GM12878 (cell line): Measurements from ENCODE around the gene ABHD17C. TPM values are rescaled to one million over a fixed set of nuclear protein-coding genes. Genes with fewer than 3 reads are reported as not detected.

ENCODE experiments used
- ATAC-seq: fragments of 200-7000 bp; cut with Tn5 transposase; 3 replicates; pipeline ENCODE4 v1.9.1; 2020; ENCODE audit warnings: mild to moderate bottlenecking, moderate library complexity
- BruUV-seq: library from RNA; stranded (reverse); fragments of 400-500 nt; replicated peaks from 2 replicates; lab custom pipeline; 2021; lab: Mats Ljungman, UMichigan
- CTCF ChIA-PET: fragments of 300-600 bp; sonication (Branson Sonifier 250); formaldehyde crosslinking; extraction: SDS; loops from one replicate; lab custom pipeline; 2021; ENCODE audit warnings: inconsistent platforms; lab: Yijun Ruan, JAX
- POLR2A ChIA-PET: fragments of 350-600 bp; formaldehyde crosslinking; extraction: SDS; loops from one replicate; lab custom pipeline; 2021; ENCODE audit warnings: inconsistent platforms; lab: Charles Lee
- RAD21 ChIA-PET: fragments of 300-600 bp; sonication (Branson Sonifier 250); formaldehyde crosslinking; loops from one replicate; lab custom pipeline; 2023; ENCODE audit warnings: antibody characterized with exemption; ENCODE audit not compliant: unreplicated experiment; lab: Charles Lee
- SMC1A ChIA-PET: fragments of 300-600 bp; sonication (Branson Sonifier 250); formaldehyde crosslinking; loops from one replicate; lab custom pipeline; 2023; ENCODE audit not compliant: unreplicated experiment, uncharacterized antibody; lab: Charles Lee
- DNase-seq: peaks from one replicate; pipeline ENCODE4 v3.0.0-alpha.2; 2011; ENCODE audit warnings: low read depth, low spot score
- FAIRE-seq: peaks from 3 replicates; lab custom pipeline; 2011; peaks lifted over from hg19 to GRCh38; lab: Jason Lieb, UNC
- H2AFZ ChIP-seq: 2 replicates; pipeline ENCODE4 v1.6.0; 2011; ENCODE audit warnings: low read depth, low read length, control low read depth; ENCODE audit not compliant: control insufficient read depth
- H3K27ac ChIP-seq: 2 replicates; pipeline ENCODE4 v1.5.1; 2011; ENCODE audit warnings: control low read depth; ENCODE audit not compliant: control insufficient read depth, insufficient read depth
- H3K27me3 ChIP-seq, 2 experiments: replicated peaks in 1 of 2; 2 replicates each; pipeline versions ENCODE4 v1.6.0 to v1.6.1; 2011; ENCODE audit warnings: low read length in 1 of 2; ENCODE audit not compliant: control insufficient read depth in 2 of 2, insufficient read depth in 2 of 2
- H3K36me3 ChIP-seq, 2 experiments: 2 replicates each; pipeline ENCODE4 v1.5.1; 2011; ENCODE audit warnings: low read length in 1 of 2; ENCODE audit not compliant: control insufficient read depth in 2 of 2, insufficient read depth in 2 of 2
- H3K4me1 ChIP-seq: 2 replicates; pipeline ENCODE4 v1.6.1; 2011; ENCODE audit warnings: mild to moderate bottlenecking, low read length, moderate library complexity, mixed read lengths; ENCODE audit not compliant: control insufficient read depth, insufficient read depth
- H3K4me2 ChIP-seq: 2 replicates; pipeline ENCODE4 v1.6.0; 2011; ENCODE audit warnings: control low read depth; ENCODE audit not compliant: control insufficient read depth, insufficient read depth
- H3K4me3 ChIP-seq: fragments of 200-600 bp; sonication (generic); 2 replicates; pipeline ENCODE4 v1.5.1; 2016
- H3K79me2 ChIP-seq: 2 replicates; pipeline ENCODE4 v1.6.0; 2011; ENCODE audit warnings: low read length; ENCODE audit not compliant: control insufficient read depth, insufficient read depth
- H3K9ac ChIP-seq: 2 replicates; pipeline ENCODE4 v1.8.0; 2011; ENCODE audit warnings: low read length, control low read depth, mixed read lengths; ENCODE audit not compliant: control insufficient read depth, insufficient read depth
- H3K9me3 ChIP-seq: replicated peaks from 3 replicates; pipeline ENCODE4 v1.5.1; 2011; ENCODE audit warnings: mild to moderate bottlenecking, low read length; ENCODE audit not compliant: control insufficient read depth, insufficient read depth
- H4K20me1 ChIP-seq: 2 replicates; pipeline ENCODE4 v1.6.0; 2011; ENCODE audit not compliant: control insufficient read depth, insufficient read depth
- BMI1 ChIP-seq: fragments of 450-650 bp; IDR thresholded peaks from 2 replicates; pipeline ENCODE4 v1.6.1; 2016; ENCODE audit warnings: mild to moderate bottlenecking, moderate library complexity, borderline replicate concordance
- CEBPZ ChIP-seq: fragments of 150-350 bp; IDR thresholded peaks from 2 replicates; pipeline ENCODE4 v1.6.1; 2016; ENCODE audit warnings: low read depth, low read length
- CREM ChIP-seq: IDR thresholded peaks from 2 replicates; pipeline ENCODE4 v1.6.1; 2014; ENCODE audit warnings: antibody characterized with exemption, low read depth
- DPF2 ChIP-seq: fragments of 450-650 bp; IDR thresholded peaks from 2 replicates; pipeline ENCODE4 v1.6.1; 2017; ENCODE audit warnings: mild to moderate bottlenecking
- EP300 ChIP-seq, 2 experiments: fragments of 150-350 bp in 1 of 2; IDR thresholded peaks; 2 replicates each; pipeline ENCODE4 v1.6.1; 2011 to 2012; ENCODE audit warnings: low read depth in 2 of 2, low read length in 2 of 2, borderline replicate concordance in 1 of 2, improper control_type of control experiment in 1 of 2, inconsistent platforms in 1 of 2; ENCODE audit not compliant: control insufficient read depth in 1 of 2
- ESRRA ChIP-seq: IDR thresholded peaks from 2 replicates; pipeline ENCODE4 v1.6.1; 2012; ENCODE audit warnings: mild to moderate bottlenecking, low read length, improper control_type of control experiment
- ETV6 ChIP-seq, 2 experiments: fragments of 450-650 bp in 1 of 2; IDR thresholded peaks in 1 of 2; conservative IDR thresholded peaks in 1 of 2; 2 replicates each; pipeline ENCODE4 v1.6.1; 2014; ENCODE audit warnings: antibody characterized with exemption in 1 of 2, borderline replicate concordance in 1 of 2, low read depth in 1 of 2, mild to moderate bottlenecking in 1 of 2, moderate library complexity in 1 of 2
- FOS ChIP-seq: IDR thresholded peaks from 3 replicates; pipeline ENCODE4 v1.6.1; 2011; ENCODE audit warnings: borderline replicate concordance; ENCODE audit not compliant: insufficient read length; ENCODE audit errors: extremely low read depth
- HDAC2 ChIP-seq: fragments of 200-600 bp; sonication (generic); IDR thresholded peaks from 2 replicates; pipeline ENCODE4 v1.6.1; 2017
- JUND ChIP-seq: IDR thresholded peaks from 2 replicates; pipeline ENCODE4 v1.6.1; 2012; ENCODE audit warnings: low read depth, mild to moderate bottlenecking, low read length, improper control_type of control experiment, moderate library complexity
- MTA3 ChIP-seq: IDR thresholded peaks from 2 replicates; pipeline ENCODE4 v1.6.1; 2012; ENCODE audit warnings: low read length, inconsistent platforms, borderline replicate concordance
- PAX5 ChIP-seq: IDR thresholded peaks from 2 replicates; pipeline ENCODE4 v1.6.1; 2011; ENCODE audit warnings: low read depth, low read length, borderline replicate concordance
- POU2F2 ChIP-seq: IDR thresholded peaks from 3 replicates; pipeline ENCODE4 v1.6.1; 2011; ENCODE audit warnings: low read depth, mild to moderate bottlenecking, low read length, borderline replicate concordance
- RAD51 ChIP-seq: fragments of 450-650 bp; IDR thresholded peaks from 2 replicates; pipeline ENCODE4 v1.6.1; 2016; ENCODE audit warnings: moderate library complexity, mild to moderate bottlenecking, inconsistent platforms
- RBBP5 ChIP-seq: fragments of 200-600 bp; sonication (generic); conservative IDR thresholded peaks from 2 replicates; pipeline ENCODE4 v1.6.1; 2016
- SMAD1 ChIP-seq: fragments of 450-650 bp; IDR thresholded peaks from 2 replicates; pipeline ENCODE4 v1.6.1; 2018; ENCODE audit warnings: mild to moderate bottlenecking, low read depth; ENCODE audit not compliant: partially characterized antibody
- SUPT20H ChIP-seq: IDR thresholded peaks from 2 replicates; pipeline ENCODE4 v1.6.1; 2011; ENCODE audit warnings: low read depth, mild to moderate bottlenecking, low read length, moderate library complexity, borderline replicate concordance; ENCODE audit not compliant: control insufficient read depth
- ZNF384 ChIP-seq: IDR thresholded peaks from 2 replicates; pipeline ENCODE4 v1.6.1; 2012; ENCODE audit warnings: low read depth, mild to moderate bottlenecking, low read length, improper control_type of control experiment, borderline replicate concordance
- in situ Hi-C: fragments of 300-500 bp; cut with MboI; formaldehyde crosslinking; loops from 9 replicates; pipeline ENCODE4 v1.14.3; 2018; ENCODE audit warnings: mixed read lengths
- intact Hi-C: fragments of 100-400 bp; cut with micrococcal nuclease; formaldehyde crosslinking; loops from one replicate; pipeline ENCODE4 v1.14.2; 2022; ENCODE audit not compliant: unreplicated experiment
- polyA plus RNA-seq, 11 experiments: library from polyadenylated mRNA; depleted of rRNA in 4 of 11; unstranded in 6 of 11; stranded (reverse) in 5 of 11; fragments of >200 nt; fragmentation: Nextera tagmentation in 4 of 11; fragmentation: Illumina TruSeq in 1 of 11; extraction: Ambion mirVana in 4 of 11; extraction: Trizol in 1 of 11; gene quantifications; 1 replicate in 1 of 11; 2 replicates in 10 of 11; pipeline versions ENCODE4 v1.2.1 to v1.2.3, GENCODE V29; 2011 to 2016; ENCODE audit warnings: inconsistent platforms in 2 of 11, missing spikeins in 2 of 11, low read depth in 1 of 11
- total RNA-seq, 4 experiments: library from RNA; depleted of rRNA in 3 of 4; stranded (reverse); fragments of >200 nt in 3 of 4; fragmentation: Illumina TruSeq in 1 of 4; extraction: Trizol in 1 of 4; gene quantifications; 2 replicates each; pipeline versions ENCODE4 v1.2.1 to v1.2.3, GENCODE V29; 2013 to 2021
- TF ChIP-seq, protein P1 (sequence below): IDR thresholded peaks from 2 replicates; pipeline ENCODE4 v1.6.1; 2012; ENCODE audit warnings: low read depth, low read length, improper control_type of control experiment
- TF ChIP-seq, protein P2 (sequence below): fragments of 450-650 bp; IDR thresholded peaks from 2 replicates; pipeline ENCODE4 v1.6.1; 2016; ENCODE audit warnings: mild to moderate bottlenecking

ABHD17C gene
- total and polyA plus RNA-seq, 10 of the 15 experiments (the other 5 are each of a cell fraction or from before 2014, with no cell fraction given): 0.92 to 11.4 (median 5.5) TPM

GRCh38 chr15:80689294-80689693 lies 5.8 kb upstream of the ABHD17C start:
- Histone ChIP-seq H4K20me1 (no peaks in the 10 kb centered on the region), H3K79me2 (no peaks in the 10 kb centered on the region), H3K9ac (no peak overlapping the region), H3K27ac (no peak overlapping the region), H3K4me3 (no peak overlapping the region), H3K27me3 (no peaks in the 10 kb centered on the region), H2AFZ (no peak overlapping the region), H3K9me3 (peaks cover 3% of the 10 kb centered on the region; the same call in 2 of the 3 replicates), H3K4me2 (no peak overlapping the region), H3K4me1 (no peaks in the 10 kb centered on the region), H3K36me3 (no peaks in the 10 kb centered on the region)
- in situ Hi-C loops (no loop called here), intact Hi-C loops (no loop called here)
- CTCF ChIA-PET: no interaction called here
- TF ChIP-seq DPF2 (no peak), JUND (no peak), ESRRA (no peak), MTA3 (no peak), HDAC2 (no peak), FOS (no peak), CREM (no peak), ETV6 (conservative IDR thresholded peaks at IDR 0.05 in 1 of 2, IDR thresholded peaks at IDR 0.05 in 1 of 2; ENCODE audit: borderline replicate concordance in 1 of 2, low read depth in 1 of 2) (no peak), POU2F2 (no peak), PAX5 (no peak), SMAD1 (no peak), RAD51 (no peak), ZNF384 (no peak), EP300 (IDR thresholded peaks at IDR 0.05; ENCODE audit: borderline replicate concordance in 1 of 2, control insufficient read depth in 1 of 2, low read depth in 2 of 2, low read length in 2 of 2) (no peak), SUPT20H (no peak), BMI1 (no peak), CEBPZ (no peak), RBBP5 (no peak)
- TF ChIP-seq, protein P1, sequence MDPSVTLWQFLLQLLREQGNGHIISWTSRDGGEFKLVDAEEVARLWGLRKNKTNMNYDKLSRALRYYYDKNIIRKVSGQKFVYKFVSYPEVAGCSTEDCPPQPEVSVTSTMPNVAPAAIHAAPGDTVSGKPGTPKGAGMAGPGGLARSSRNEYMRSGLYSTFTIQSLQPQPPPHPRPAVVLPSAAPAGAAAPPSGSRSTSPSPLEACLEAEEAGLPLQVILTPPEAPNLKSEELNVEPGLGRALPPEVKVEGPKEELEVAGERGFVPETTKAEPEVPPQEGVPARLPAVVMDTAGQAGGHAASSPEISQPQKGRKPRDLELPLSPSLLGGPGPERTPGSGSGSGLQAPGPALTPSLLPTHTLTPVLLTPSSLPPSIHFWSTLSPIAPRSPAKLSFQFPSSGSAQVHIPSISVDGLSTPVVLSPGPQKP: no peak
- TF ChIP-seq, protein P2, sequence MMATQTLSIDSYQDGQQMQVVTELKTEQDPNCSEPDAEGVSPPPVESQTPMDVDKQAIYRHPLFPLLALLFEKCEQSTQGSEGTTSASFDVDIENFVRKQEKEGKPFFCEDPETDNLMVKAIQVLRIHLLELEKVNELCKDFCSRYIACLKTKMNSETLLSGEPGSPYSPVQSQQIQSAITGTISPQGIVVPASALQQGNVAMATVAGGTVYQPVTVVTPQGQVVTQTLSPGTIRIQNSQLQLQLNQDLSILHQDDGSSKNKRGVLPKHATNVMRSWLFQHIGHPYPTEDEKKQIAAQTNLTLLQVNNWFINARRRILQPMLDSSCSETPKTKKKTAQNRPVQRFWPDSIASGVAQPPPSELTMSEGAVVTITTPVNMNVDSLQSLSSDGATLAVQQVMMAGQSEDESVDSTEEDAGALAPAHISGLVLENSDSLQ: no peak
- POLR2A ChIA-PET: no interaction called here
- ATAC-seq (no peak), DNase-seq (no peak), FAIRE-seq (no peak)
- RAD21 ChIA-PET: interaction anchor here (0.8 kb wide), 1 partner anchor 84 kb away, joined by 3 read pairs; no protein-coding TSS in a partner anchor
- SMC1A ChIA-PET: interaction anchor here (2.0 kb wide), 1 partner anchor 15 kb away, joined by 6 read pairs; no protein-coding TSS in a partner anchor
- BruUV-seq: no TSS peak
